KOPT-K1 (cell line): Measurements from ENCODE around the gene CLIP2.
A peak's percentile ranks its signal among the peaks of the same experiment; 100 is the strongest.
"Not testable (repeated sequence)": the region's sequence is repeated elsewhere in the genome, so short reads cannot be mapped to it uniquely, and the experiment has no call there.

Source experiments
- H3K27ac ChIP-seq: fragments of 200-600 bp; sonication (generic); 2 replicates; pipeline ENCODE4 v1.5.1; 2016; ENCODE audit warnings: antibody characterized with exemption, mild to moderate bottlenecking, low read depth, low read length; ENCODE audit not compliant: poor library complexity, severe bottlenecking
- H3K36me3 ChIP-seq: fragments of 200-600 bp; sonication (generic); 2 replicates; pipeline ENCODE4 v1.5.1; 2017; ENCODE audit warnings: antibody characterized with exemption, mild to moderate bottlenecking, low read length, moderate library complexity; ENCODE audit not compliant: insufficient read depth
- H3K9me3 ChIP-seq: fragments of 200-600 bp; sonication (generic); 2 replicates; pipeline ENCODE4 v1.5.1; 2017; ENCODE audit warnings: antibody characterized with exemption, low read length, mild to moderate bottlenecking; ENCODE audit not compliant: insufficient read depth, poor library complexity, severe bottlenecking

CLIP2 gene

DNA sequence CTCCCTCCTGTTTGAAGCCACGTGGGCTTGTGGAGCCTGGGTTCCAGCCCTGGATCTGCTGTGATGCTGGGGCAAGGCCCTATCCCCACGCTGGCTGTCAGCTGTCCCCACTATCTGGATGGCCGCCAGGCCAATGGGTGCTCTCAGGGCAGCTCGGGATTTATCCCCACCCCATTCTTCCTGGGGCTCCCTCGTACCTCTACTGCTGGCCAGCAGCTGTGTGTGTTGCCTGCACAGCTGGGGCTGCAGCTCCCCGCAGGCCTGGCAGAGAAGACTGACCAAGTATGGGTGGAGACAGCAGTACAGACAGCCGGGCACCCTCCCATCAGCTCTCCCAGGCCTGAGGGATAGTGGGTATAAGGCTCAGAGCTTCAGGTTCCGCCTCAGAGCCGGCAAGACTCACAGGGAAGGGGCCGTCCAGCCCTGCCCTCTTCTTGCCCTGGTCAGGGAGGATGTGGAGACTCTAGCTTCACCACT is 13.6 kb downstream of the CLIP2 start:
- Histone ChIP-seq H3K27ac (no peak overlapping the region), H3K9me3 (no peaks in the 10 kb centered on the region)

DNA sequence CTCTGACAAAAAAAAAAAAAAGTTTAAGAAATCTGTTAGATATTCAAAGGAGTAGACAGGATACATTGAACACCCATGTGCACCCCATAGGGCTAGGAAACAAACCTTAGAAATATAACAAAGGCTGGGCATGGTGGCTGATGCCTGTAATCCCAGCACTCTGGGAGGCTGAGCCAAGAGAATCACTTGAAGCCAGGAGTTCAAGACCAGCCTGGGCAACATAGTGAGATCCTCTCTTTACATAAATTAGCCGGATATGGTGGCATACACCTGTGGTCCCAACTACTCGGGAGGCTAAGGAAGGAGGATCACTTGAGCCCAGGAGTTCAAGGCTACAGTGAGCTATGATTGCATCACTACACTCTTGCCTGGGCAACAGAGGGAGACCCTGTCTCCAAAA is 15.3 kb downstream of the CLIP2 start:
- Histone ChIP-seq H3K9me3 (no peaks in the 10 kb centered on the region), H3K27ac (no peak overlapping the region), H3K36me3 (no peaks in the 10 kb centered on the region)

More for the DNA sequence above, 13.6 kb downstream of the CLIP2 start:
- no peaks in the 10 kb centered on the region for H3K36me3 ChIP-seq

GRCh38 chr7:74306004-74306729 is 17.0 kb downstream of the CLIP2 start:
- H3K36me3 ChIP-seq: no peaks in the 10 kb centered on the region
- H3K9me3 ChIP-seq: no peaks in the 10 kb centered on the region
- peak overlapping the region; percentile 23 for H3K27ac ChIP-seq

DNA sequence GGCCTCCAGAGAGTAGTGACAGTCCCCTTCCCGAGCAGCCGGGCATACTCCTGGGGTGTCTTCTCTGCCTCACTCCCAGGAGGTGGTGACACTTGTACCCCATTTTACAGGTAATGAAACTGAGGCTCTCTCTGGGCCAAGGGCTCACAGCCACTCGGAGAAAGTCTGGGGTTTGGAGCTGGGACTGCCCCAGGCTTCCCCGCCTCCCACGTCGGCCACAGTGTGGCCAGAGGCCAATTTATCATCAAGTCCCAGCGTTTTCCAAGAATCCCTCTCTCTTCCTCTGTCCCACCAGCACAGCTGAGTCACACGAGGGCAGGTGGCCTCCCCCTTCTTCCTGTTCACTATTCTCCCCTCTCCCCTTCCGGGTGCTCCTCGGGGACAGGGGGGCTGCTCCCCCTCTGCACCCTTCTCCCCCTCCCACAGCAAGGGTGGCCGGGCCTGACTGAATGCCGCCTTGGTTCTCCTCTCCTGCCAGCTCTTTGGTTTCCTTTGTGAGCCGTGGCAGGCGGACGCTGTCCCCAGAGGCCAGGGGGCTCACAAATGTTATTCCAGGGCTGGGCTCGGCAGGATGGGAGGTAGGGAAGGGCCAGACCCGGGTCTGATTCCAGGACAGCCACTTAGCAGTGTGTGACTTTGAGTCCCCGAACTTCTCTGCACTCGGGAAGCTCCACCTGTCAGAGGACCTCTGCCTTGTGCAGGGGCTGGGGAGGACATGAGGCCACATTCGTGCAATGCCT is 17.7 kb downstream of the CLIP2 start:
- Histone ChIP-seq H3K9me3 (no peaks in the 10 kb centered on the region), H3K36me3 (no peaks in the 10 kb centered on the region), H3K27ac (peak overlapping the region; percentile 23)

GRCh38 chr7:74307738-74308505 is 18.7 kb downstream of the CLIP2 start:
- Histone ChIP-seq H3K36me3 (no peaks in the 10 kb centered on the region), H3K9me3 (no peaks in the 10 kb centered on the region), H3K27ac (no peak overlapping the region)

DNA sequence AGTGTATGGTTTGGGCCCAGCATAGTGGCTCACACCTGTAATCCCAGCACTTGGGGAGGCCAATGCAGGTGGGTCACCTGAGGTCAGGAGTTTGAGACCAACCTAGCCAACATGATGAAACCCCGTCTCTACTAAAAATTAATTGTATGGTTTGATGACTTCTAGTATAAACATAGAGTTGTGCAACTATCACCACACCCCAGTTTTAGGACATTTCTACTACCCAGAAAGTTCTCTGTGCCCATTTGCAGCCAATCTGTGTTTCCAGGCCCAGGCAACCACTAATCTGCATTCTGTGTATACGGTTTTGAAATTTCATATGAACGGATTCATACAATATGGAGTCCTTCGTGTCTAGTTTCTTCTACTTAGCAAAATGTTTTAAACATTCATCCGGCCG is 20.0 kb downstream of the CLIP2 start:
- H3K36me3 ChIP-seq: no peaks in the 10 kb centered on the region
- H3K27ac ChIP-seq: no peak overlapping the region
- no peaks in the 10 kb centered on the region for H3K9me3 ChIP-seq

GRCh38 chr7:74311305-74311744 is 22.1 kb downstream of the CLIP2 start:
- no peaks in the 10 kb centered on the region for H3K36me3 ChIP-seq
- H3K9me3 ChIP-seq: no peaks in the 10 kb centered on the region
- H3K27ac ChIP-seq: no peak overlapping the region

- H3K36me3 ChIP-seq: no peaks in the 10 kb centered on the region
- no peaks in the 10 kb centered on the region for H3K9me3 ChIP-seq
- no peak overlapping the region for H3K27ac ChIP-seq
Observed at GRCh38 chr7:74312418-74313028, 23.3 kb downstream of the CLIP2 start.

- H3K36me3 ChIP-seq, H3K27ac ChIP-seq, H3K9me3 ChIP-seq: not testable (repeated sequence)
Observed at GRCh38 chr7:74315891-74316290, 26.7 kb downstream of the CLIP2 start.

GRCh38 chr7:74317146-74317782 is 28.1 kb downstream of the CLIP2 start:
- Histone ChIP-seq H3K36me3 (no peaks in the 10 kb centered on the region), H3K27ac (no peak overlapping the region), H3K9me3 (no peaks in the 10 kb centered on the region)

DNA sequence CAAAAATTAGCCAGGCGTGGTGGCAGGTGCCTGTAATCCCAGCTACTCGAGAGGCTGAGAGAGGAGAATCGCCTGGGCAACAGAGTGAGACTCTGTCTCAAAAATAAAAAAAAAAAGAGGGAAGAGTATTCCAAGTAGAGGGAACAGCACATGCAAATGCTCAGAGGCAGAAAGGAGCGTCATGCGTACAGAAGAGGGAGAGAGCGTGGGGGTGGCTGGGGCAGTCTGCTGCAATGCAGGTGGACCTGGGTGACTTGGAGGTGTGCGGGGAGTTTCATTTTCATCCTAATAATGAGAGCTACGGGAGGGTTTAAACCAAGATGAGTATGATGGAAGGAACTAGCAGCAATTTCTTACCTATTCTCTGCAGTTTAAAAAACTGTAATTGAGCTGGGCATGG is 28.8 kb downstream of the CLIP2 start:
- H3K9me3 ChIP-seq: no peaks in the 10 kb centered on the region
- no peaks in the 10 kb centered on the region for H3K36me3 ChIP-seq
- no peak overlapping the region for H3K27ac ChIP-seq

GRCh38 chr7:74320645-74321221 is 31.5 kb downstream of the CLIP2 start:
- H3K9me3 ChIP-seq: no peaks in the 10 kb centered on the region
- H3K27ac ChIP-seq: no peak overlapping the region
- H3K36me3 ChIP-seq: no peaks in the 10 kb centered on the region

GRCh38 chr7:74322892-74323291 is 33.7 kb downstream of the CLIP2 start:
- not testable (repeated sequence) for H3K36me3 ChIP-seq, H3K27ac ChIP-seq, H3K9me3 ChIP-seq

DNA sequence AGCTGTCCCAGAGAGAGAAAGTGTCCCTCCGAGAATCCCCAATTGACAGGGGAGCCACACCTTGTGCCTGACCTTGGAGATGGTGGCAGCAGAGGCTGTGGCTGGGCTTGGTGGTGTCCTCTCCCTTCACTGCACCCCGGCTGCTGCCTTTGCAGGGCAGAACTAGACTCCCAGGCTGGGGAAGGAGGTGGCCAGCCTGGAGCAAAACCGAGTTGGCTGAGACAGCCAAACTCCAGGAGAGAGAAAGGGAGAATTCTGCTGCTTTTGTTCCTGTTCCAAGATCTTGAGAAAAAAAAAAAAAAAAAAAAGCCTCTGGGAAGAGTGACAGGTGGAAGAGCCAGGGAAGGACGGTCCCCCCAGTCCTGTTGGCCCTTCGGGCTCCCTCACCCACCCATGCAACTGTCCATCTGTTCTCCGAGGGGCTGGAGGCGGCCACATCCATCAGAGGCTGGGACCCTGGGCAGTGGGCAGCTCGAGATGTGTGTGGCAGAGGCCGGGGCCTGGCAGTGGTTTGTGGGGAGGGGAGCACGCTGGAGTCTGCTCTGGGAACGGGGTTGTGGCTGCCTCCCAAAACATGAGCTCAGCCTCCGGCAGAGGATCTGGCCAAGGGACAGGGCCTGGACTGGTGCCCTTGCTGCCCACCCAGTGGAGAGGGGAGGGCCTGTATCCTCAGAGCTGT is 35.5 kb downstream of the CLIP2 start:
- H3K36me3 ChIP-seq: no peaks in the 10 kb centered on the region
- H3K27ac ChIP-seq: no peak overlapping the region
- no peaks in the 10 kb centered on the region for H3K9me3 ChIP-seq
